Esophagus (tissue), 2 donors: ENCODE results near the gene RFNG. TPM values are rescaled to one million over a fixed set of nuclear protein-coding genes. Genes with fewer than 3 reads are reported as not detected.

Experiments
- H3K27ac ChIP-seq, 2 donors: one replicate each; pipeline ENCODE4 v1.5.1; 2013; ENCODE audit warnings: low read depth in 2 of 2, mild to moderate bottlenecking in 2 of 2, inconsistent platforms in 1 of 2, low read length in 1 of 2, moderate library complexity in 1 of 2
- H3K27me3 ChIP-seq, 2 donors: one replicate each; pipeline ENCODE4 v1.6.1; 2013; ENCODE audit warnings: low read length in 2 of 2, control low read depth in 1 of 2, mild to moderate bottlenecking in 1 of 2; ENCODE audit not compliant: insufficient read depth in 2 of 2, control insufficient read depth in 1 of 2
- H3K36me3 ChIP-seq, 2 donors: one replicate each; pipeline ENCODE4 v1.6.1; 2013; ENCODE audit warnings: low read length in 1 of 2; ENCODE audit not compliant: control insufficient read depth in 2 of 2, insufficient read depth in 2 of 2
- H3K4me1 ChIP-seq, 2 donors: one replicate each; pipeline ENCODE4 v1.6.1; 2013; ENCODE audit warnings: low read length in 1 of 2; ENCODE audit not compliant: control insufficient read depth in 2 of 2, insufficient read depth in 2 of 2
- H3K4me3 ChIP-seq, 2 donors: one replicate each; pipeline ENCODE4 v1.5.1; 2013; ENCODE audit warnings: low read length in 2 of 2, mild to moderate bottlenecking in 2 of 2, low read depth in 1 of 2, moderate library complexity in 1 of 2
- H3K9me3 ChIP-seq, 2 donors: one replicate each; pipeline ENCODE4 v1.6.1; 2013; ENCODE audit warnings: mild to moderate bottlenecking in 2 of 2, low read depth in 1 of 2, low read length in 1 of 2, moderate library complexity in 1 of 2; ENCODE audit not compliant: control insufficient read depth in 2 of 2, insufficient read depth in 1 of 2
- WGBS, 2 donors: extraction: QIAGEN DNeasy Blood & Tissue Kit; methylation state at CpG; one replicate each; pipeline ENCODE4 v1.1.7; 2013; 5-methylcytosine and 5-hydroxymethylcytosine counted together
- polyA plus RNA-seq, 2 donors: library from polyadenylated mRNA; stranded (reverse); fragments of 200-250 nt; gene quantifications; one replicate each; pipeline ENCODE4 v1.2.3, GENCODE V29; 2013
- donor health status: healthy with polysubstance abuse.
- donor health status: Bipolar disorder and iron deficiency.

RFNG gene
- polyA plus RNA-seq, 2 donors = 27.4 to 36.4 TPM

DNA sequence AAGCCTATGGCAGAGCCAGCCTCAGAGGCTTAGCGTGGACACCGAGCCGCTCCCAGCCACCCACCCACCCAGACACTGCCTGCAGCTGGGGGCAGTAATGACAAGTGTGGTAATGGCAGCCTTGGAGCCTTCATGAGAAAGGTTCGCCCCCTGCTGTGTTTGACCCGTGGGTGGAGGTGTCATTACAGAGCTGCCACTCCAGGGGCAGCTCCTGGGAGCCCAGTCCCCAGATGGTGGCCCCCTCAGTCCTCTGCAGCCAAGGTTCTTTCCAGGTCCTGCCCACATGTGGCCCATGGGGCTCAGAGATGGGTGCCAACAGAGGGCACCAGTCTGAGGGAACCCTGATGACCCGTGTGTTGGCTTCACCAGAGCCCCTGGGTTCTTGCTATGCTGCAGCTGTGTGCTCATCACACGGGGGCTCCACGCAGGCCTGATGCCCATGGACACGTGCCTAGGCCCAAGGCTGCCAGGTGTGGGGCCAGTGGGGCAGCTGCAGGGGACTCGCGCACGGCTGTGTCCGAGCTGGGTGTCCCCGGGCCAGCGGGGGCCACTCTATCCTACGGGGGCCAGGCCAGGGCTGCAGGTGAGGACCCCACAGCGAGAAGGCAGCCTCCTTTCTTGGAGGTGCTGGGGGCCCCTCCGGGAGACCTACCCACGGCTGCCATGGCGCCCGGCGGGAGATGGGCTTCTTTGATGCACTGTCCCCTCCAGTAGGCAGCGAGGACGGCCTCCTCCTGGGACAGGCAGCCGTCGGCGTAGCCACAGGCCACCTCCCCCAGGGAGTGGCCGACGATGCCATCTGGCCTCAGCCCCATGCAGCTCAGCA lies 38.3 kb upstream of the RFNG start:
- Histone ChIP-seq H3K36me3 (peaks cover 44 to 93% of the 10 kb centered on the region in 2 donors), H3K9me3 (peaks cover 0 to 2% of the 10 kb centered on the region in 2 donors), H3K27me3 (no peaks in the 10 kb centered on the region), H3K4me3 (no peak overlapping the region), H3K4me1 (no peaks in the 10 kb centered on the region), H3K27ac (no peak overlapping the region)
- 90 to 91% methylated on average over 20 to 29 of the region's 29 CpGs for WGBS, 2 donors

DNA sequence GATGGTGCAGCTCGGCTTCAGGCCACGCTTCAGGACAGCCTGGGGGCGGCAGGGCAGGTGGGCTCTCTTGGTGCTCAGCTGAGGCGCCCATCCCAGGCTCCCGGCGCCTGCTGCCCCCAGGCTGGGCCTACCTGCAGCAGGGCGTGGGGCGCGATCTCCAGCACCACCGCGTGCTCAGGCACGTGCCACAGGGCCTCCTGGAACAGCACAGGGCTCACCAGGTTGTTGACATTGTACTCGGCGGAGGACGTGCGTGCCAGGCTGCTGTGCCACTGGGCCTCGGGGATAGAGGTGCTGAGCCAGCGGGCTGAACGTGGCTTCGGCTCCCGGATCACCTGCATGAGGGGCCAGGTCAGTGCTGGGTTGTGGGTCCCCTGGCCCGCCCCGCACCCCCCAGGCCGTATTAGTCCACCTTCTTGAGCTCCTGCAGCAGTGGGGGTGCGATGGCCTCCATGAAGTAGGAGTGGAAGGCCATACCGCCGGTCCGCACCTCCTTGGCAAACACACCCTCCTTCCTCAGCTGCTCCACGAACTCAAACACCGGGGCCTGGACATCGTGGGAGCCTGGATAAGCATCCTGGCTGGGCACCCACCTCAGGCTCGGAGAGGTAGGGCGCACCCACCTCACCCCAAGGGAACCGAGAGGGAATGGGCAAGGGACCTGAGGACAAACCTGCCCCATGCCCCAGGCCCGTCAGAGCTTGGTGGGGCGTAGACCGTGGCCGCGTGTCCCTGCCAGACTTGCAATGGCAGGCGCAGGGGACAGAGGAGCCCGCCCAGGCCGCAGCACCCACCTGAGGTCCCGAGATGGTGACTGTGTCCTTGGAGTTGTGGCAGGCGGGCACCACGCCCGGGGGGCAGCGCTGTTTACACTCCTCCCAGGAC lies 37.5 kb upstream of the RFNG start:
- no peaks in the 10 kb centered on the region for H3K4me1 ChIP-seq
- H3K9me3 ChIP-seq = peaks cover 0 to 2% of the 10 kb centered on the region in 2 donors
- no peak overlapping the region for H3K4me3 ChIP-seq
- peaks cover 44 to 97% of the 10 kb centered on the region in 2 donors for H3K36me3 ChIP-seq
- 87 to 92% methylated on average over 47 of the region's 47 CpGs for WGBS, 2 donors
- H3K27ac ChIP-seq = no peak overlapping the region
- H3K27me3 ChIP-seq = no peaks in the 10 kb centered on the region

GRCh38 chr17:82087961-82088837 lies 36.6 kb upstream of the RFNG start:
- no peak overlapping the region for H3K27ac ChIP-seq
- 95 to 96% methylated on average over 48 of the region's 48 CpGs for WGBS, 2 donors

GRCh38 chr17:82086941-82087906 lies 35.6 kb upstream of the RFNG start:
- H3K9me3 ChIP-seq = peaks cover 0 to 2% of the 10 kb centered on the region in 2 donors
- H3K4me3 ChIP-seq = no peak overlapping the region
- 89 to 94% methylated on average over 38 to 39 of the region's 39 CpGs for WGBS, 2 donors
- H3K36me3 ChIP-seq = peaks cover 46 to 99% of the 10 kb centered on the region in 2 donors
- H3K4me1 ChIP-seq = no peaks in the 10 kb centered on the region
- no peaks in the 10 kb centered on the region for H3K27me3 ChIP-seq
- no peak overlapping the region for H3K27ac ChIP-seq

More at GRCh38 chr17:82087961-82088837, 36.6 kb upstream of the RFNG start:
- Histone ChIP-seq H3K9me3 (peaks cover 0 to 2% of the 10 kb centered on the region in 2 donors), H3K4me1 (no peaks in the 10 kb centered on the region), H3K36me3 (peaks cover 45 to 99% of the 10 kb centered on the region in 2 donors), H3K27me3 (no peaks in the 10 kb centered on the region), H3K4me3 (no peak overlapping the region)

- H3K9me3 ChIP-seq = peaks cover 0 to 2% of the 10 kb centered on the region in 2 donors
- peaks cover 40 to 98% of the 10 kb centered on the region in 2 donors for H3K36me3 ChIP-seq
- H3K27me3 ChIP-seq = no peaks in the 10 kb centered on the region
- H3K27ac ChIP-seq = no peak overlapping the region
- H3K4me3 ChIP-seq = no peak overlapping the region
- WGBS, 2 donors = 90 to 92% methylated on average over 25 of the region's 25 CpGs
- no peaks in the 10 kb centered on the region for H3K4me1 ChIP-seq
Measured at GRCh38 chr17:82085931-82086764, 34.5 kb upstream of the RFNG start.

DNA sequence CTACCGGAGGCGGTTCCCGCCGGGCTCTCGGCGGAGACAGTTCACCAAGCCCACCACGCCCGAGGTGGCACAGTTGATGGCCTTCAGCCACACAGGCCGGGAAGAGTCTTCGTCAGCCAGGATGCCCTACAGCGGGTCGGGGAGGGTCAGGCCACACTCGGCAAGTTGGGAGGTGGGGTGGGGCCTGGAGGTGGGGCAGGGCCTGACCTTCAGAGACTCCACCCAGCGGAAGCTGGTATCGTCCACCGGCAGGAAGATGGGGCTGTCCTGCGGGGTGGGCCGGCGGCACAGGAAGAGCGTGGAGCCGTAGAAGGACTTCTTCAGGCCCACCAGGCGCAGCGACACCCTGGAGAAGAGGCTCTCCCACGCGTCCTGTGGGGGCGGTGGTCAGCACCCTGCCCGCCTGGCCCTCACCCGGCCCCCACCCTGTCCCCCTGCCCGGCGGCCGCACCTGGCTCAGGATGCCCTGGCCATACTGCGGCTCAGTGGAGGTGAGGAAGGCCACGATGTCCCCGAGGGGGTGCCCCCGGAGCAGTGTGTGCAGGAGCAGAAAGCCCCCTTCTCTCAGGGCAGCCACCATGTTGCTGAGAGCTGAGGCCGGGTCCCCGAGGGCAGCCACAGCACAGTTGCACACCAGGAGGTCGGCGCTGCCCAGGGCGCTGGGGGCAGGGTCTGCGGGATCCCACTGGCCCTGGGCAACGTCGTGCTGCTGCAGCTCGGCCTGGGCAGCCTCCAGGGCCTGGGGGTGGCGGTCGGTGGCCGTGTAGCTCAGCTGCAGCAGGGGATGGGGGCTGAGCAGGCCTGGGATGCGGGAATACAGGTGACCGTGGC lies 33.6 kb upstream of the RFNG start:
- no peaks in the 10 kb centered on the region for H3K4me1 ChIP-seq
- WGBS, 2 donors = 83 to 90% methylated on average over 39 to 49 of the region's 49 CpGs
- H3K9me3 ChIP-seq = no peaks in the 10 kb centered on the region
- peaks cover 45 to 99% of the 10 kb centered on the region in 2 donors for H3K36me3 ChIP-seq
- H3K27ac ChIP-seq = no peak overlapping the region
- no peak overlapping the region for H3K4me3 ChIP-seq
- H3K27me3 ChIP-seq = no peaks in the 10 kb centered on the region

DNA sequence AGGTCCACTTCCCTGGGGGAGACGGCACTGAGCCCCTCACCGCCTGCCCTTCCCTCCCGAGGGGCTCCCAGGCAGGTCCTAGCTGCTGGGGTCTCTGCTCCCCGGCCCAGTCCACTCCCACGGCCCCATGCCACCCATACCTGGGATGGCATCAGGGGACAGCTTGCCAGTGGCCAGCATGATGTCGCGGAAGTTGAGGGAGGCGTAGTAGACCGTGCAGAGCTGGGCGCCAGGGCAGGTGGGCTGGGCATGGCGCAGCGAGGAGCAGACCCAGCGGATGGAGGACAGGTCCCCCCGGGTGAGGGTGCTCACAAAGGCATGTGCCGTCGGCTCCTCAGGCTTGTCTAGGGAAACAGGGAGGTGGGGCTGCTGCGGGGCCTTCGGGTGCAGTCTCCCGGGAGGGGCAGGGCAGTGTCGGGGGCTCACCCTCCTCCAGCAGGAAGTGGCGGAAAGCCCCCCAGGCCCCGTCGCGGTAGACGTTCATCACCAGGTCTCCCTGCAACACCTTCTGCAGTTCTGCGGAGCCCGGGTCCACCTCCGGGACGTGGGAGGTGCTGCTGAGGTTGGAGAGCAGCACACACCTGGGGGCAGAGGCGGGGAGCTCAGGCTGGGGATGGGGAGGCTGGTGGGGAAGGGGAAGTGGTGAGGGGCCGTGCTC lies 32.9 kb upstream of the RFNG start:
- Histone ChIP-seq H3K4me3 (no peak overlapping the region), H3K27ac (no peak overlapping the region), H3K36me3 (peaks cover 45 to 97% of the 10 kb centered on the region in 2 donors), H3K9me3 (no peaks in the 10 kb centered on the region), H3K27me3 (no peaks in the 10 kb centered on the region), H3K4me1 (no peaks in the 10 kb centered on the region)
- 91 to 93% methylated on average over 31 of the region's 31 CpGs for WGBS, 2 donors
